Brain microvascular endothelial cell (primary cell): Measurements from ENCODE around the gene CACNB2.

Experiments used
- DNase-seq: peaks from one replicate; pipeline ENCODE4 v3.0.0-alpha.2; 2020
- H3K27ac ChIP-seq: fragments of 250-450 bp; sonication (Bioruptor Pico); 2 replicates; pipeline ENCODE4 v1.5.1; 2020; ENCODE audit warnings: mild to moderate bottlenecking, moderate library complexity
- H3K27me3 ChIP-seq: fragments of 250-450 bp; sonication (Bioruptor Pico); replicated peaks from 2 replicates; pipeline ENCODE4 v1.5.1; 2020; ENCODE audit warnings: mild to moderate bottlenecking
- H3K36me3 ChIP-seq: fragments of 250-450 bp; sonication (Bioruptor Pico); replicated peaks from 2 replicates; pipeline ENCODE4 v1.5.1; 2020; ENCODE audit warnings: mild to moderate bottlenecking
- H3K4me3 ChIP-seq: 2 replicates; pipeline ENCODE4 v1.5.1; 2011; ENCODE audit warnings: low read depth, mild to moderate bottlenecking, control low read depth, low read length, moderate library complexity
- CTCF ChIP-seq: IDR thresholded peaks from 2 replicates; pipeline ENCODE4 v1.5.1; 2011; ENCODE audit warnings: low read depth, mild to moderate bottlenecking, moderate library complexity, low read length, control low read depth, inconsistent platforms; ENCODE audit errors: missing control alignments
- in situ Hi-C: cut with HindIII; loops from 2 replicates; pipeline ENCODE4 v1.10.0; 2017; ENCODE audit warnings: low sequenced_read_pairs, low pct_ligation_motif_present

The CACNB2 gene

GRCh38 chr10:18122753-18123152 is 17.5 kb upstream of the CACNB2 start:
- Histone ChIP-seq H3K4me3 (no peak overlapping the region), H3K36me3 (no peaks in the 10 kb centered on the region), H3K27me3 (no peaks in the 10 kb centered on the region), H3K27ac (no peak overlapping the region)
- no peak for DNase-seq
- no peak for TF ChIP-seq CTCF
- in situ Hi-C loops: no loop called here

- DNase-seq: no peak
- H3K27me3 ChIP-seq: no peaks in the 10 kb centered on the region
- no peak for TF ChIP-seq CTCF
- H3K27ac ChIP-seq: no peak overlapping the region
- no peaks in the 10 kb centered on the region for H3K36me3 ChIP-seq
- H3K4me3 ChIP-seq: no peak overlapping the region
- in situ Hi-C loops: no loop called here
Observed at GRCh38 chr10:18133046-18133445, 7.2 kb upstream of the CACNB2 start.

GRCh38 chr10:18134509-18134908 is 5.7 kb upstream of the CACNB2 start:
- Histone ChIP-seq H3K36me3 (no peaks in the 10 kb centered on the region), H3K27ac (no peak overlapping the region), H3K4me3 (no peak overlapping the region), H3K27me3 (no peaks in the 10 kb centered on the region)
- no peak for DNase-seq
- no peak for TF ChIP-seq CTCF
- in situ Hi-C loops: no loop called here

- H3K27ac ChIP-seq: no peak overlapping the region
- in situ Hi-C loops: no loop called here
- no peak for TF ChIP-seq CTCF
Observed at GRCh38 chr10:18134921-18135320, 5.3 kb upstream of the CACNB2 start.

GRCh38 chr10:18136073-18136791 is 4.0 kb upstream of the CACNB2 start:
- no peak for DNase-seq
- no peak overlapping the region for H3K4me3 ChIP-seq
- TF ChIP-seq CTCF: no peak
- in situ Hi-C loops: no loop called here
- no peaks in the 10 kb centered on the region for H3K36me3 ChIP-seq
- H3K27me3 ChIP-seq: no peaks in the 10 kb centered on the region
- no peak overlapping the region for H3K27ac ChIP-seq

More at GRCh38 chr10:18134921-18135320, 5.3 kb upstream of the CACNB2 start:
- no peak for DNase-seq
- no peaks in the 10 kb centered on the region for H3K27me3 ChIP-seq
- no peak overlapping the region for H3K4me3 ChIP-seq
- H3K36me3 ChIP-seq: no peaks in the 10 kb centered on the region

GRCh38 chr10:18137111-18137510 is 3.1 kb upstream of the CACNB2 start:
- DNase-seq: no peak
- Histone ChIP-seq H3K36me3 (no peaks in the 10 kb centered on the region), H3K4me3 (no peak overlapping the region), H3K27me3 (no peaks in the 10 kb centered on the region), H3K27ac (no peak overlapping the region)
- in situ Hi-C loops: no loop called here
- TF ChIP-seq CTCF: no peak
